AG04449 (cell line): ENCODE measurements around the gene VLDLR.

Experiments
- CTCF ChIA-PET: fragments of 350-600 bp; formaldehyde crosslinking; extraction: SDS; loops from one replicate; lab custom pipeline; 2021; ENCODE audit warnings: antibody characterized with exemption; lab: Yijun Ruan, JAX
- POLR2A ChIA-PET: fragments of 400-600, 350-600 bp; formaldehyde crosslinking; extraction: SDS; loops from one replicate; lab custom pipeline; 2020; ENCODE audit warnings: antibody characterized with exemption, inconsistent platforms; lab: Yijun Ruan, JAX
- DNase-seq: peaks from one replicate; pipeline ENCODE4 v3.0.0-alpha.2; 2010; ENCODE audit warnings: low read depth, low spot score
- H3K4me3 ChIP-seq: 2 replicates; pipeline ENCODE4 v1.5.1; 2011; ENCODE audit warnings: low read depth, mild to moderate bottlenecking, control low read depth, low read length
- CTCF ChIP-seq: IDR thresholded peaks from one replicate; pipeline ENCODE4 v1.5.1; 2011; ENCODE audit warnings: mild to moderate bottlenecking, moderate library complexity, low read length, control low read depth, inconsistent platforms; ENCODE audit not compliant: insufficient read depth; ENCODE audit errors: missing control alignments

VLDLR gene

GRCh38 chr9:2603621-2604020 lies 18.0 kb upstream of the VLDLR start:
- no peak overlapping the region for H3K4me3 ChIP-seq
- ChIA-PET CTCF (no interaction called here), POLR2A (no interaction called here)
- TF ChIP-seq CTCF = no peak
- no peak for DNase-seq

GRCh38 chr9:2605246-2605645 lies 16.3 kb upstream of the VLDLR start:
- no peak overlapping the region for H3K4me3 ChIP-seq
- DNase-seq = no peak
- no peak for TF ChIP-seq CTCF
- POLR2A ChIA-PET = no interaction called here
- CTCF ChIA-PET = interaction anchor here (0.6 to 2.2 kb wide), 2 partner anchors 14 to 61 kb away, joined by 3 to 6 read pairs; no protein-coding TSS in a partner anchor

GRCh38 chr9:2608276-2608675 lies 13.3 kb upstream of the VLDLR start:
- TF ChIP-seq CTCF = no peak
- POLR2A ChIA-PET = no interaction called here
- CTCF ChIA-PET = no interaction called here

GRCh38 chr9:2610985-2611384 lies 10.6 kb upstream of the VLDLR start:
- DNase-seq = no peak
- H3K4me3 ChIP-seq = no peak overlapping the region
- no peak for TF ChIP-seq CTCF
- ChIA-PET CTCF (no interaction called here), POLR2A (no interaction called here)

More at GRCh38 chr9:2608276-2608675, 13.3 kb upstream of the VLDLR start:
- no peak for DNase-seq
- no peak overlapping the region for H3K4me3 ChIP-seq

- TF ChIP-seq CTCF = no peak
- CTCF ChIA-PET = no interaction called here
- POLR2A ChIA-PET = no interaction called here
- no peak overlapping the region for H3K4me3 ChIP-seq
- DNase-seq = no peak
Observed at GRCh38 chr9:2611961-2612360, 9.6 kb upstream of the VLDLR start.

GRCh38 chr9:2613730-2614271 lies 7.8 kb upstream of the VLDLR start:
- no peak overlapping the region for H3K4me3 ChIP-seq
- POLR2A ChIA-PET = no interaction called here
- CTCF ChIA-PET = no interaction called here
- TF ChIP-seq CTCF = no peak
- no peak for DNase-seq
